KOPT-K1 (cell line): ENCODE data around the gene ATRAID.
"Not testable (repeated sequence)": the region's sequence is repeated elsewhere in the genome, so short reads cannot be mapped to it uniquely, and the experiment has no call there.

Experiments used
- H3K27ac ChIP-seq: fragments of 200-600 bp; sonication (generic); 2 replicates; pipeline ENCODE4 v1.5.1; 2016; ENCODE audit warnings: antibody characterized with exemption, mild to moderate bottlenecking, low read depth, low read length; ENCODE audit not compliant: poor library complexity, severe bottlenecking
- H3K36me3 ChIP-seq: fragments of 200-600 bp; sonication (generic); 2 replicates; pipeline ENCODE4 v1.5.1; 2017; ENCODE audit warnings: antibody characterized with exemption, mild to moderate bottlenecking, low read length, moderate library complexity; ENCODE audit not compliant: insufficient read depth
- H3K9me3 ChIP-seq: fragments of 200-600 bp; sonication (generic); 2 replicates; pipeline ENCODE4 v1.5.1; 2017; ENCODE audit warnings: antibody characterized with exemption, low read length, mild to moderate bottlenecking; ENCODE audit not compliant: insufficient read depth, poor library complexity, severe bottlenecking

The ATRAID gene

DNA sequence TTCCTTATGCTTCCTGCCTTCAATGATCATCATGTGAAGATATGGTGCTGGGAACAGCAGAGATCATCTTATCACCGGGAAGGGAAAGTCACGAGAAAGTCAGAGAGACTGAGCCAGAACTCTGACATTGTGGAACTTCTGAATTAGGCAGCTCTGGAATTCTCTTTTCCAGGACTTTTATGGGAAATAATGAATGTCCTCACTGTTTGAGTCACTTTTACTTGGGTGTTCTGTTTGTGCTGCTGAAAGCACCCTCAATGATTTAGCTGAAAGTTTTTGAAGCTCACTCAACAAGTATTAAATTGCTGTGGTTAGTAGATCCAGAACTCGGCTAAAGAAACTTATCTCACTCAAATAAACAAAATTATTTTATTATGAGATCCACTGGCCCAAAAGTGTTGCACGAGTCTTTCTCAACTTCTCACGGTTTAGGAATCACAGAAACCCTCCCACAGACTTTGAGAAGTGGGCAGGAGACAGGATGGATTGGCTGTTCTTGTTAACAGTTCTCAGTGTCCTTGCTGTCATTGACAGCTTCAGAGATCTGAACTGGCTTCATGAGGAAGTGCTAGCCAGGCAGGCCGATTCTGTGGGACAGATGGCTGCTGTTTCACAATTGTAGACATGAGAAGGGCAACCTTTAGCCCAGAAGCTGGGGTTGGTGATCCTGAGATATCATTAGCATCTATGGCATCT, 26.4 kb upstream of the ATRAID start:
- Histone ChIP-seq H3K27ac (no peak overlapping the region), H3K36me3 (no peaks in the 10 kb centered on the region), H3K9me3 (no peaks in the 10 kb centered on the region)

GRCh38 chr2:27186613-27187345, 25.1 kb upstream of the ATRAID start:
- Histone ChIP-seq H3K27ac (no peak overlapping the region), H3K9me3 (no peaks in the 10 kb centered on the region), H3K36me3 (no peaks in the 10 kb centered on the region)

GRCh38 chr2:27189989-27190388, 21.9 kb upstream of the ATRAID start:
- Histone ChIP-seq H3K9me3 (no peaks in the 10 kb centered on the region), H3K27ac (no peak overlapping the region), H3K36me3 (no peaks in the 10 kb centered on the region)

GRCh38 chr2:27191070-27191829, 20.6 kb upstream of the ATRAID start:
- Histone ChIP-seq H3K9me3 (no peaks in the 10 kb centered on the region), H3K36me3 (no peaks in the 10 kb centered on the region), H3K27ac (no peak overlapping the region)

DNA sequence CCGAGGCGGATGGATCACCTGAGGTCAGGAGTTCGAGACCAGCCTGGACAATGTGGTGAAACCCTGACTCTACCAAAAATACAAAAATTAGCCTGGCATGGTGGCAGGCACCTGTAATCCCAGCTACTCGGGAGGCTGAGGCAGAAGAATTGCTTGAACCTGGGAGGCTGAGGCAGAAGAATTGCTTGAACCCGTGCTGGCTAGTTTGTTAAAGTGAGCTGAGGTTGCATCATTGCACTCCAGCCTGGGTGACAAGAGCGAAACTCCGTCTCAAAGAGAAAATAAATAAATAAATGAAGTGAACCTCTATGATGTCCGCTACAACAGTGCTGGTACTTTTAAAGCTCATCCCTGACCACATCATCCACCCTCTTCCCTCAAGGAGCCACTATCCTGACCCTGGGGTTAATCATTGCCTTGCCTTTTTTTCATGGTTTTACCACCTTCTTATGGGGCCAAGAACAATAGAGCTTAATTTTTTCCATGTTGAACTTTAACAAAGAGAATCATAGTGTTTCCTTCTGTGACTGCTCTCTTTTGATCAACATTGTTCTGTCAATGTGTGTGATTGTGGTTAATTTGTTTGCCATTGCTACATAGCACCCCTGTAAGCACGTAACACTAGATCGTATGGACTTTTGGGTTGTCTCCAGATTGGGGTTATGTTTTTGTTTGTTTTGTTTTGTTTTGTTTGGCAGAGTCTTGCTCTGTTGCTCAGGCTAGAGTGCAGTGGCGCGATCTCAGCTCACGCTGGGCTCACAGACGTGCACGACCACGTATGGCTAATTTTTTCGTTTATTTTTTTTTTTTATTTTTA, 17.1 kb upstream of the ATRAID start:
- H3K27ac ChIP-seq = no peak overlapping the region

GRCh38 chr2:27195799-27196198, 16.0 kb upstream of the ATRAID start:
- H3K27ac ChIP-seq, H3K9me3 ChIP-seq: not testable (repeated sequence)

More for the DNA sequence above, 17.1 kb upstream of the ATRAID start:
- Histone ChIP-seq H3K9me3 (no peaks in the 10 kb centered on the region), H3K36me3 (peaks cover 4% of the 10 kb centered on the region; the same call in 1 of the 2 replicates)

DNA sequence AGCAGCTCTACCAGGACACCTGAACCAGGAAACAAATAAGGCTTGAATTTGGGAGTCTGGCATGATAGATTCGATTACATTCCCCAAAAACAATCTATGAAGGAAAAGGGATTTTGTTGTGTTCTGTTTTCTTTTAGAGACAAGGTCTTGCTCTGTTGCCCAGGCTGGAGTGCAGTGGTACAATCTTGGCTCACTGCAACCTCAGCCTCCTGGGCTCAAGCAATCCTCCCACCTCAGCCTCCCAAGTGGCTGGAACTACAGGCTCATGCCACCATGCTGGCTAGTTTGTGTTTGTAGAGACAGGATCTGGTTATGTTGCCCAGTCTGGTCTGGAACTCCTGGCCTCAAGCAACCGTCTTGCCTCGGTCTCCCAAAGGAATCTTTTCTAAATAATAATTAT, 13.8 kb upstream of the ATRAID start:
- H3K36me3 ChIP-seq = peaks cover 34% of the 10 kb centered on the region
- not testable (repeated sequence) for H3K9me3 ChIP-seq, H3K27ac ChIP-seq

More at GRCh38 chr2:27195799-27196198, 16.0 kb upstream of the ATRAID start:
- peaks cover 14% of the 10 kb centered on the region; the same call in 1 of the 2 replicates for H3K36me3 ChIP-seq

GRCh38 chr2:27198627-27199026, 13.2 kb upstream of the ATRAID start:
- peaks cover 40% of the 10 kb centered on the region for H3K36me3 ChIP-seq
- no peaks in the 10 kb centered on the region for H3K9me3 ChIP-seq
- H3K27ac ChIP-seq = no peak overlapping the region

DNA sequence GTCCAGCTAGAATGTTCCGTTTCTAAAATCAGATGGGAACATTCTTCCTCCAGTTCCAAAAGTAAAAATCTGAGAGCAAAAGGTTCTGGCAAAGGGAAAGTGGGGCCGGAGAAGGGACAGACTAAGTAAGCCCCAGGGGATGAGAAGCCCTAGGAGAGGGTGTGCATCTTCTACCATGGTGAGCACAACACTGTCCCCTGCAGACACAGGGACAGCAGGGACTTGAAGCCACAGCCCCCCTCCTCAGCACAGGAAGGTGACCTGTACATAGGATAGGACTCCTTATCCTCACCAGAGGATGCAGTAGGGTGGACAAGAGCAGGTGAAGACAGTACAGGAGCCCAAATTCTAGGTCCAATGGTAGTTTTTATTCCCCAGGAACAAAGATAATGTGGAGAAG, 12.6 kb upstream of the ATRAID start:
- H3K36me3 ChIP-seq = peaks cover 46% of the 10 kb centered on the region
- no peak overlapping the region for H3K27ac ChIP-seq
- no peaks in the 10 kb centered on the region for H3K9me3 ChIP-seq

GRCh38 chr2:27201675-27202074, 10.2 kb upstream of the ATRAID start:
- Histone ChIP-seq H3K9me3 (no peaks in the 10 kb centered on the region), H3K27ac (no peak overlapping the region), H3K36me3 (peaks cover 71% of the 10 kb centered on the region)

GRCh38 chr2:27202854-27203253, 9.0 kb upstream of the ATRAID start:
- Histone ChIP-seq H3K36me3 (peaks cover 82% of the 10 kb centered on the region), H3K9me3 (no peaks in the 10 kb centered on the region), H3K27ac (no peak overlapping the region)

GRCh38 chr2:27203741-27204140, 8.1 kb upstream of the ATRAID start:
- H3K9me3 ChIP-seq = no peaks in the 10 kb centered on the region
- H3K27ac ChIP-seq = no peak overlapping the region
- H3K36me3 ChIP-seq = peaks cover 91% of the 10 kb centered on the region

DNA sequence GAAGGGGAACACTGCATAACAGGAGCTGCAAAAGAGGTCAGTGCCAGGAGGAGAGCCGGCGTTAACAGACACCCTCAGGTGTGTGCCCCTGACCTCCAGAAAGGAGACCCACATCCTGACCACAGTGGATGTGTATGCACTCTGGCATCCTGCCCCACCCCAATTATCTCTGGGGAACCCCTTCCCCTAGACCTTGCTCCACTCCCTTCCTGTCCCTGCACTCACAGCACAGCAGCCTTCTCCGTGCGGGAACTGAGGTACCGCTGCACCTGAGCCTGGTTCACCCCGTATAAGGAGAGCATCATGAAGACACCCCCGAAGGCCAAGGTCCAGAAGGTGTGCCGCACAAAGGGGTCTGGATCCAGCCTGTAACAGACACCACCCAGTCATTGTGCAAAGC, 7.3 kb upstream of the ATRAID start:
- H3K36me3 ChIP-seq = peaks cover 98% of the 10 kb centered on the region
- no peak overlapping the region for H3K27ac ChIP-seq
- H3K9me3 ChIP-seq = no peaks in the 10 kb centered on the region

DNA sequence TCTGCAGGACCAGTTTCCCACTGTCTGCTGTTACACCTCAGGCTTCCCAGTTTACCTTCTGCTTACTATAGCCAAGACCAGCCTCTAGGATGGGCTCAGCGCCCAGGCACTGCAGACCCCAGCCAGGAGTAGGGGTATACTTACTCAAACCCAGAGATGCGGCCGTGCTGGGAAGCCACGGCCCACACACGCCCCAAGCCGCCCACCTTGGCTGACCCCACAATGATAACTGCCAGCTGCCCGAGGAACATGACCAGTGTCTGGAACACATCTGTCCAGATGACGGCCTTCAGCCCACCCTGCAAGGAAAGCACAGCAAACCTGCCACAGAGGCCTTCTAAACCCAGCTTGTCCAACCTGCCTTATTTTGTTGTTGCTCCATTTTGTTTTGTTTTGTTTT, 6.6 kb upstream of the ATRAID start:
- peaks cover 98% of the 10 kb centered on the region for H3K36me3 ChIP-seq
- no peaks in the 10 kb centered on the region for H3K9me3 ChIP-seq
- H3K27ac ChIP-seq = no peak overlapping the region

DNA sequence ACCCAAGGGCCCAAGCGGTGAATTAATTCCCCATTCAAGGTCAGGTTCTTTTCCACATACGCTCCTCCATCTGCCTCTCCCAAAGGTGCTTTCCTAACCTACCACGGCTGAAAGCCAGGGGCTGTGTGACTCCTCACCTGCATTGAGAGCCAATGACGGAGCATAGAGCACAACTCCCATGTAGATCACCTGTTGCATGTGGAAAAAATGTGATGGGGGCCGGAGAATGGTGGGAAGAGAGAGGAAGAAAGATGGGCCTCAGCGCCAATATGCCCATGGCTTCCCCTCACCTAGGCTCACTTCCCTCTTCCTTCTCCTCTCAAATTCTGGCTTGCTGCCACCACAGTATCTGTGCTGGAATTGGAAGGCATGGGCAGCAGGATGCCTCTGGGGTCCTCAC, 5.5 kb upstream of the ATRAID start:
- Histone ChIP-seq H3K9me3 (no peaks in the 10 kb centered on the region), H3K36me3 (peaks cover 89% of the 10 kb centered on the region), H3K27ac (no peak overlapping the region)
